B cell (primary cell): ENCODE data around the gene ZNF592.

Experiments
- EZH2 ChIP-seq: IDR thresholded peaks from 2 replicates; pipeline ENCODE4 v1.6.1; 2012; ENCODE audit warnings: borderline replicate concordance, low read depth, mild to moderate bottlenecking, moderate library complexity, low read length; ENCODE audit not compliant: insufficient read depth, poor library complexity, severe bottlenecking
- TF ChIP-seq, protein P1 (sequence below): fragments of 200-600 bp; IDR thresholded peaks from one replicate; pipeline ENCODE4 v1.8.0; 2022; ENCODE audit warnings: antibody characterized with exemption, mild to moderate bottlenecking

DNA sequence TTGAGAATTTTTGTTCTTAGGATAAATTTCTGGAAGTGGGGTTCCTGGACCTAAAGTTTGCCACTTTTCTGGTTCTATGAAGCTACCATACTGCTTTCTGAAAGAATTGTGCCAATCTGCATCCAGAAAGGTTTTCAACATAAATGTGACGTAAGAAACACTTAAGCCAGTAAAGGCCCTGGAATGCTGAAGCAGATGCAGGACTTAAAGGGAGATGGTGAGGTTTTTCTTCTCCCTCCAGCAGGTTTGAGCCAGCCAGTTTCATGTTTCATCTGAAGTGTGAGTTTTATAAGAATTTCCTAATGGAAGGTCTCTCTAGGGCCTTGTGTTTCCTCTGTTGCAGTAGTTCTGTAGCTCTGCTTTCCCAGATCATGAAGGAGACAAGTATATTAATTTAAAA lies 33.1 kb downstream of the ZNF592 start:
- TF ChIP-seq, protein P1, sequence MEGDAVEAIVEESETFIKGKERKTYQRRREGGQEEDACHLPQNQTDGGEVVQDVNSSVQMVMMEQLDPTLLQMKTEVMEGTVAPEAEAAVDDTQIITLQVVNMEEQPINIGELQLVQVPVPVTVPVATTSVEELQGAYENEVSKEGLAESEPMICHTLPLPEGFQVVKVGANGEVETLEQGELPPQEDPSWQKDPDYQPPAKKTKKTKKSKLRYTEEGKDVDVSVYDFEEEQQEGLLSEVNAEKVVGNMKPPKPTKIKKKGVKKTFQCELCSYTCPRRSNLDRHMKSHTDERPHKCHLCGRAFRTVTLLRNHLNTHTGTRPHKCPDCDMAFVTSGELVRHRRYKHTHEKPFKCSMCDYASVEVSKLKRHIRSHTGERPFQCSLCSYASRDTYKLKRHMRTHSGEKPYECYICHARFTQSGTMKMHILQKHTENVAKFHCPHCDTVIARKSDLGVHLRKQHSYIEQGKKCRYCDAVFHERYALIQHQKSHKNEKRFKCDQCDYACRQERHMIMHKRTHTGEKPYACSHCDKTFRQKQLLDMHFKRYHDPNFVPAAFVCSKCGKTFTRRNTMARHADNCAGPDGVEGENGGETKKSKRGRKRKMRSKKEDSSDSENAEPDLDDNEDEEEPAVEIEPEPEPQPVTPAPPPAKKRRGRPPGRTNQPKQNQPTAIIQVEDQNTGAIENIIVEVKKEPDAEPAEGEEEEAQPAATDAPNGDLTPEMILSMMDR, result no peak
- TF ChIP-seq EZH2, result no peak
